HepG2 (cell line): Measurements from ENCODE around the gene TMEM114. TPM values are rescaled to one million over a fixed set of nuclear protein-coding genes. Genes with fewer than 3 reads are reported as not detected.

Experiments used
- ATAC-seq: fragments of 200-7000 bp; cut with Tn5 transposase; 3 replicates; pipeline ENCODE4 v1.9.1; 2020; ENCODE audit warnings: mild to moderate bottlenecking, moderate library complexity
- BruUV-seq: library from RNA; stranded (reverse); fragments of 400-500 nt; replicated peaks from 2 replicates; lab custom pipeline; 2021; lab: Mats Ljungman, UMichigan
- CTCF ChIA-PET: fragments of 300-600 bp; formaldehyde crosslinking; extraction: SDS; loops from one replicate; lab custom pipeline; 2021; ENCODE audit warnings: low total read pairs, inconsistent platforms, low intra/inter-chr PET ratio; lab: Yijun Ruan, JAX
- POLR2A ChIA-PET: fragments of 350-600 bp; sonication (Branson Sonifier 250); formaldehyde crosslinking; loops from one replicate; lab custom pipeline; 2020; ENCODE audit warnings: antibody characterized with exemption, inconsistent platforms; lab: Yijun Ruan, JAX
- DNase-seq: peaks from one replicate; pipeline ENCODE4 v3.0.0-alpha.2; 2015; ENCODE audit warnings: low spot score
- FAIRE-seq: peaks from 3 replicates; lab custom pipeline; 2011; peaks lifted over from hg19 to GRCh38; lab: Jason Lieb, UNC
- H2AFZ ChIP-seq: one replicate; pipeline ENCODE4 v1.6.1; 2011; ENCODE audit warnings: low read length, inconsistent platforms
- H3K27ac ChIP-seq: fragments of 300-600 bp; 3 replicates; pipeline ENCODE4 v1.8.0; 2011; ENCODE audit warnings: mixed run types, mild to moderate bottlenecking, mixed read lengths, low read length, inconsistent platforms; ENCODE audit not compliant: insufficient read depth; ENCODE audit errors: extremely low read length
- H3K27me3 ChIP-seq, 2 experiments: fragments of 200-600 bp in 1 of 2; 2 replicates in 1 of 2; 3 replicates in 1 of 2; pipeline versions ENCODE4 v1.6.0 to v1.8.0; 2011; ENCODE audit warnings: low read length in 2 of 2, mild to moderate bottlenecking in 2 of 2, moderate library complexity in 2 of 2, inconsistent platforms in 1 of 2; ENCODE audit not compliant: insufficient read depth in 2 of 2, control insufficient read depth in 1 of 2
- H3K36me3 ChIP-seq, 2 experiments: fragments of 200-600 bp in 1 of 2; replicated peaks in 1 of 2; 2 replicates in 1 of 2; 3 replicates in 1 of 2; pipeline versions ENCODE4 v1.5.1 to v1.8.0; 2011; ENCODE audit warnings: low read length in 2 of 2, inconsistent platforms in 1 of 2; ENCODE audit not compliant: insufficient read depth in 2 of 2, control insufficient read depth in 1 of 2
- H3K4me1 ChIP-seq: 2 replicates; pipeline ENCODE4 v1.5.1; 2012; ENCODE audit warnings: low read length, inconsistent platforms; ENCODE audit not compliant: insufficient read depth
- H3K4me2 ChIP-seq: 2 replicates; pipeline ENCODE4 v1.6.0; 2011; ENCODE audit warnings: low read depth, low read length, inconsistent platforms
- H3K4me3 ChIP-seq, 3 experiments: fragments of 200-600 bp in 1 of 3; sonication (generic), shearing (Covaris generic) in 1 of 3; replicated peaks in 1 of 3; 2 replicates each; pipeline ENCODE4 v1.5.1; 2011 to 2016; ENCODE audit warnings: low read length in 3 of 3, inconsistent platforms in 2 of 3, low read depth in 2 of 3, mild to moderate bottlenecking in 2 of 3, control low read depth in 1 of 3, mixed read lengths in 1 of 3; ENCODE audit not compliant: insufficient read depth in 1 of 3
- H3K79me2 ChIP-seq: one replicate; pipeline ENCODE4 v1.6.1; 2011; ENCODE audit warnings: low read length, inconsistent platforms; ENCODE audit not compliant: insufficient read depth
- H3K9ac ChIP-seq: 2 replicates; pipeline ENCODE4 v1.6.0; 2011; ENCODE audit warnings: mild to moderate bottlenecking, low read depth, low read length, inconsistent platforms; ENCODE audit not compliant: insufficient read depth
- H3K9me3 ChIP-seq: 2 replicates; pipeline ENCODE4 v1.5.1; 2012; ENCODE audit warnings: mild to moderate bottlenecking, low read length
- H4K20me1 ChIP-seq: 2 replicates; pipeline ENCODE4 v1.6.0; 2011; ENCODE audit warnings: inconsistent platforms, mild to moderate bottlenecking, low read length, moderate library complexity; ENCODE audit not compliant: insufficient read depth
- ATF7 ChIP-seq, 2 experiments: fragments of 450-650 bp in 1 of 2; sonication (generic) in 1 of 2; formaldehyde crosslinking in 1 of 2; IDR thresholded peaks; 2 replicates each; pipeline versions ENCODE4 v1.4.0 to v1.6.1; 2016 to 2020; ENCODE audit warnings: antibody characterized with exemption in 1 of 2, mild to moderate bottlenecking in 1 of 2, missing genetic modification reagents in 1 of 2
- CREB1 ChIP-seq, 2 experiments: fragments of 450-650 bp in 1 of 2; IDR thresholded peaks; 2 replicates each; pipeline ENCODE4 v1.6.1; 2016 to 2017; ENCODE audit warnings: control low read depth in 1 of 2, mild to moderate bottlenecking in 1 of 2, missing compliant biosample characterization in 1 of 2, missing genetic modification characterization in 1 of 2
- FOSL2 ChIP-seq: sonication (generic); formaldehyde crosslinking; IDR thresholded peaks from 2 replicates; pipeline ENCODE4 v1.4.0; 2020; ENCODE audit warnings: missing genetic modification reagents
- HMGA1 ChIP-seq: sonication (generic); formaldehyde crosslinking; conservative IDR thresholded peaks from 2 replicates; pipeline ENCODE4 v1.4.0; 2020; ENCODE audit warnings: missing genetic modification reagents
- NCOA2 ChIP-seq: sonication (generic); formaldehyde crosslinking; IDR thresholded peaks from 2 replicates; pipeline ENCODE4 v1.8.0; 2022; ENCODE audit warnings: inconsistent platforms
- NFE2L2 ChIP-seq: fragments of 150-350 bp; IDR thresholded peaks from 2 replicates; pipeline ENCODE4 v1.6.1; 2014; ENCODE audit warnings: low read length
- NR1H2 ChIP-seq: sonication (generic); formaldehyde crosslinking; IDR thresholded peaks from 2 replicates; pipeline ENCODE4 v1.8.1; 2022; ENCODE audit warnings: low read depth, missing genetic modification reagents, borderline replicate concordance
- POLR2G ChIP-seq: fragments of 200-400 bp; formaldehyde crosslinking; IDR thresholded peaks from 2 replicates; pipeline ENCODE4 v1.6.1; 2018; ENCODE audit warnings: mild to moderate bottlenecking, low read depth, low read length, moderate library complexity
- SMARCC2 ChIP-seq: fragments of 450-650 bp; IDR thresholded peaks from 2 replicates; pipeline ENCODE4 v1.6.1; 2017; ENCODE audit warnings: antibody characterized with exemption, mild to moderate bottlenecking
- THAP8 ChIP-seq: sonication (generic); formaldehyde crosslinking; IDR thresholded peaks from 2 replicates; pipeline ENCODE4 v1.5.1; 2020; ENCODE audit warnings: missing genetic modification reagents, mild to moderate bottlenecking, borderline replicate concordance
- ZBTB21 ChIP-seq: sonication (generic); formaldehyde crosslinking; IDR thresholded peaks from 2 replicates; pipeline ENCODE4 v1.4.0; 2020; ENCODE audit warnings: missing genetic modification reagents
- ZNF883 ChIP-seq: sonication (generic); formaldehyde crosslinking; IDR thresholded peaks from 2 replicates; pipeline ENCODE4 v1.5.1; 2020; ENCODE audit warnings: mild to moderate bottlenecking, missing genetic modification reagents; ENCODE audit errors: not compliant biosample characterization
- in situ Hi-C: cut with HindIII; loops from 2 replicates; pipeline ENCODE4 v1.10.0; 2017; ENCODE audit warnings: low pct_unique_long_range_greater_than_20kb; ENCODE audit not compliant: extremely low pct_ligation_motif_present
- intact Hi-C: fragments of 100-400 bp; cut with micrococcal nuclease; formaldehyde crosslinking; loops from one replicate; pipeline ENCODE4 v1.10.0; 2022; ENCODE audit not compliant: unreplicated experiment
- polyA plus RNA-seq, 8 experiments: library from polyadenylated mRNA; depleted of rRNA in 3 of 8; stranded (reverse) in 7 of 8; unstranded in 1 of 8; fragments of >200 nt; fragmentation: Illumina TruSeq in 4 of 8; extraction: Trizol in 4 of 8; gene quantifications; 2 replicates each; pipeline versions ENCODE4 v1.2.1 to v1.2.3, GENCODE V29; 2011 to 2016; ENCODE audit warnings: low read depth in 4 of 8, missing spikeins in 1 of 8, mixed read lengths in 1 of 8; ENCODE audit not compliant: insufficient read depth in 1 of 8
- total RNA-seq, 5 experiments: library from RNA; depleted of rRNA; stranded (reverse); fragments of >200 nt; fragmentation: Illumina TruSeq; extraction: Trizol; gene quantifications; 2 replicates each; pipeline ENCODE4 v1.2.3, GENCODE V29; 2016; ENCODE audit warnings: low read depth in 1 of 5

Gene TMEM114
- total and polyA plus RNA-seq, 2 of the 13 experiments (the other 11 are each of a cell fraction or from before 2014, with no cell fraction given) = not detected

- Histone ChIP-seq H3K27me3 (peaks cover 0 to 16% of the 10 kb centered on the region in 2 experiments; a peak in 2 of 5 replicates), H2AFZ (no peak overlapping the region), H4K20me1 (0 out of 2 replicates have a peak, but pooled peaks cover 5% of the 10 kb centered on the region), H3K36me3 (peaks cover 21 to 41% of the 10 kb centered on the region in 2 experiments), H3K4me1 (peaks cover 41% of the 10 kb centered on the region), H3K4me3 (no peak overlapping the region), H3K27ac (no peak overlapping the region), H3K79me2 (peaks cover 38% of the 10 kb centered on the region), H3K9ac (no peak overlapping the region), H3K9me3 (no peaks in the 10 kb centered on the region), H3K4me2 (peak overlapping the region; percentile 88)
- in situ Hi-C loops = loop anchor here (5.0 kb wide), 1 partner anchor 56 kb away; no protein-coding TSS in a partner anchor
- DNase-seq = no peak
- BruUV-seq = no TSS peak
- no peak for ATAC-seq
- POLR2A ChIA-PET = no interaction called here
- intact Hi-C loops = no loop called here
- FAIRE-seq = no peak
- TF ChIP-seq ATF7 (IDR thresholded peaks at IDR 0.05) = peak; percentile 30; the same call in 1 of the 2 replicates
- TF ChIP-seq ATF7 (CRISPR knock-in tag; IDR thresholded peaks at IDR 0.05) = no peak
- no peak for TF ChIP-seq HMGA1 (CRISPR knock-in tag)
- no peak for TF ChIP-seq NR1H2 (CRISPR knock-in tag)
- no peak for TF ChIP-seq NCOA2 (CRISPR knock-in tag)
- TF ChIP-seq ZBTB21 (CRISPR knock-in tag) = 0 out of 2 replicates have a peak, but pooled peaks have one; percentile 40
- TF ChIP-seq SMARCC2 = no peak
- no peak for TF ChIP-seq THAP8 (CRISPR knock-in tag)
- TF ChIP-seq ZNF883 (CRISPR knock-in tag) = no peak
- TF ChIP-seq NFE2L2 = peak; percentile 17; the same call in 1 of the 2 replicates
- TF ChIP-seq CREB1 (IDR thresholded peaks at IDR 0.05) = peak; percentile 22; the same call in 1 of the 2 replicates
- no peak for TF ChIP-seq CREB1 (CRISPR knock-in tag; IDR thresholded peaks at IDR 0.05)
- no peak for TF ChIP-seq POLR2G
- TF ChIP-seq FOSL2 (CRISPR knock-in tag) = peak; percentile 51
- CTCF ChIA-PET = no interaction called here
These were observed 33.3 kb upstream of the TMEM114 start for GRCh38 chr16:8623634-8624033.
